ENCODE results near the gene RPL28. TPM values are rescaled to one million over a fixed set of nuclear protein-coding genes. Genes with fewer than 3 reads are reported as not detected.
"Not testable (repeated sequence)": the region's sequence is repeated elsewhere in the genome, so short reads cannot be mapped to it uniquely, and the experiment has no call there.

Gene RPL28
- total RNA-seq, 2 experiments from 2014 or later: 3,001 to 3,058 TPM

- ChIA-PET CTCF (interaction anchor here (1.1 to 1.3 kb wide), 2 partner anchors 15 to 101 kb away, joined by 3 read pairs; no protein-coding TSS in a partner anchor), POLR2A (interaction anchor here (1.2 to 8.6 kb wide), 3 partner anchors 15 to 145 kb away, joined by 3 to 217 read pairs (median 5); partner anchors contain the start of genes RPL28 and TMEM238)
- Mint-ChIP-seq H3K27me3 (no peaks in the 10 kb centered on the region), H3K27ac (no peak overlapping the region), H3K36me3 (ENCODE audit: low read depth) (peaks cover 57% of the 10 kb centered on the region), H3K9me3 (no peaks in the 10 kb centered on the region), H3K4me3 (no peak overlapping the region), H3K4me1 (ENCODE audit: low read depth) (peaks cover 33% of the 10 kb centered on the region)
- TF ChIP-seq, protein P1, sequence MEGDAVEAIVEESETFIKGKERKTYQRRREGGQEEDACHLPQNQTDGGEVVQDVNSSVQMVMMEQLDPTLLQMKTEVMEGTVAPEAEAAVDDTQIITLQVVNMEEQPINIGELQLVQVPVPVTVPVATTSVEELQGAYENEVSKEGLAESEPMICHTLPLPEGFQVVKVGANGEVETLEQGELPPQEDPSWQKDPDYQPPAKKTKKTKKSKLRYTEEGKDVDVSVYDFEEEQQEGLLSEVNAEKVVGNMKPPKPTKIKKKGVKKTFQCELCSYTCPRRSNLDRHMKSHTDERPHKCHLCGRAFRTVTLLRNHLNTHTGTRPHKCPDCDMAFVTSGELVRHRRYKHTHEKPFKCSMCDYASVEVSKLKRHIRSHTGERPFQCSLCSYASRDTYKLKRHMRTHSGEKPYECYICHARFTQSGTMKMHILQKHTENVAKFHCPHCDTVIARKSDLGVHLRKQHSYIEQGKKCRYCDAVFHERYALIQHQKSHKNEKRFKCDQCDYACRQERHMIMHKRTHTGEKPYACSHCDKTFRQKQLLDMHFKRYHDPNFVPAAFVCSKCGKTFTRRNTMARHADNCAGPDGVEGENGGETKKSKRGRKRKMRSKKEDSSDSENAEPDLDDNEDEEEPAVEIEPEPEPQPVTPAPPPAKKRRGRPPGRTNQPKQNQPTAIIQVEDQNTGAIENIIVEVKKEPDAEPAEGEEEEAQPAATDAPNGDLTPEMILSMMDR (IDR thresholded peaks at IDR 0.05): no peak
- intact Hi-C loops (cut with micrococcal nuclease): no loop called here
- DNase-seq (no peak), ATAC-seq (no peak)
These were observed 16.8 kb downstream of the RPL28 start for GRCh38 chr19:55402509-55402908.

- TF ChIP-seq, protein P1 (IDR thresholded peaks at IDR 0.05): no peak
- H3K27ac Mint-ChIP-seq: peak overlapping the region; percentile 83
- no peak for DNase-seq
- ChIA-PET CTCF (no interaction called here), POLR2A (interaction anchor here (0.7 to 8.6 kb wide), 5 partner anchors 12 to 146 kb away, joined by 3 to 217 read pairs (median 3); partner anchors contain the start of genes RPL28 and TMEM238)
- ATAC-seq: no peak
- H3K9me3 Mint-ChIP-seq: peaks cover 9% of the 10 kb centered on the region
- H3K4me3 Mint-ChIP-seq: peak overlapping the region; percentile 92
- H3K4me1 Mint-ChIP-seq (ENCODE audit: low read depth): peaks cover 26% of the 10 kb centered on the region
- no peaks in the 10 kb centered on the region for H3K27me3 Mint-ChIP-seq
- intact Hi-C loops (cut with micrococcal nuclease): no loop called here
- H3K36me3 Mint-ChIP-seq (ENCODE audit: low read depth): peaks cover 62% of the 10 kb centered on the region
These were observed 19.9 kb downstream of the RPL28 start for GRCh38 chr19:55405638-55406037.

- ATAC-seq (no peak), DNase-seq (no peak)
- no peaks in the 10 kb centered on the region for H3K27me3 Mint-ChIP-seq
- ChIA-PET POLR2A (interaction anchor here (0.7 to 8.6 kb wide), 9 partner anchors 12 to 151 kb away, joined by 3 to 217 read pairs (median 4); partner anchors contain the start of genes RPL28 and TMEM238), CTCF (no interaction called here)
- H3K36me3 Mint-ChIP-seq (ENCODE audit: low read depth): peaks cover 56% of the 10 kb centered on the region
- H3K9me3 Mint-ChIP-seq: peaks cover 9% of the 10 kb centered on the region
- peak overlapping the region; percentile 83 for H3K27ac Mint-ChIP-seq
- peak overlapping the region; percentile 92 for H3K4me3 Mint-ChIP-seq
- TF ChIP-seq, protein P1 (IDR thresholded peaks at IDR 0.05): no peak
- intact Hi-C loops (cut with micrococcal nuclease): no loop called here
- peaks cover 26% of the 10 kb centered on the region for H3K4me1 Mint-ChIP-seq (ENCODE audit: low read depth)
These were observed 20.5 kb downstream of the RPL28 start for GRCh38 chr19:55406091-55406825.

DNA sequence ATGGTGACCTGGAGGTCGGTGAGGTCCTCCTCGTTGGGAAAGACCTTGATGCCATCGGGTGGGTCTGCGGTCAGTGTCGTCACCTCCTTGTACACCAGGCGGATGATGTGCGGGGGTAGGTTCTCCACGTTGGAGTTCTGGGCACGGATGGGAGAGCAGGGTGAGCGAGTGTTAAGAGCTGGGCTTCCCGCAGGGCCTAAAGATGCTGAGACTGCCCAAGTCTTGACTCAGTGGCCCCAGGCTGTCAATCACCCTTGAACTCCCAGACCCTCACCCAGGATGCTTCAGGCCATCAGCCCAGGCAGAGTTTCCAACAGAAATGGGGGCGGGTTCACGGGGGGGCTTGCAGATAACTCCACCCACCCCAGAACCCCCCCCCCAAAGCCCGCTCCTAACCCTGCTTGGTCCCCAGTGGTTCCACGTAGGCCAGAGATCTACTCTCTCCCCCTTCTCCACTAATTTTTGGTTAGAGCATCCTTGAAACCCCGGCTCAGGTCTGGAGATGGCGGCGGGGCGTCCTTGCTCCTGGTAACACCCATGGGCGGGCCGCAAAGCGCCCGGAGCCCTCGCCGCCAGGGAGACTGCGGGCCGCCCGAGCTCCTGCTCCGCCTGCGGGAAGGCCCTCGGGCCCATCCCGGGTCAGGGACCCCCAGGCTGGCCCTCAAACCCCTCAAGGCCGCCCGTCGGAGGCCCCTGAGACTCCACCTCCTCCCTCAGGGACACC is 21.3 kb downstream of the RPL28 start:
- TF ChIP-seq, protein P1 (IDR thresholded peaks at IDR 0.05): no peak
- Mint-ChIP-seq H3K9me3 (peaks cover 9% of the 10 kb centered on the region), H3K27ac (peak overlapping the region; percentile 83), H3K27me3 (no peaks in the 10 kb centered on the region), H3K36me3 (ENCODE audit: low read depth) (peaks cover 53% of the 10 kb centered on the region), H3K4me3 (peak overlapping the region; percentile 92), H3K4me1 (ENCODE audit: low read depth) (peaks cover 26% of the 10 kb centered on the region)
- CTCF ChIA-PET: no interaction called here
- intact Hi-C loops (cut with micrococcal nuclease): no loop called here
- DNase-seq (peak; percentile 33), ATAC-seq (no peak)
- POLR2A ChIA-PET: interaction anchor here (0.6 to 8.6 kb wide), 23 partner anchors 8 to 739 kb away, joined by 3 to 217 read pairs (median 4); partner anchors contain the start of genes HSPBP1, NAT14, PPP6R1 and RPL28

- intact Hi-C loops (cut with micrococcal nuclease); DNase-seq; H3K27me3 Mint-ChIP-seq; H3K9me3 Mint-ChIP-seq; ATAC-seq; CTCF ChIA-PET: not testable (repeated sequence)
- Mint-ChIP-seq H3K27ac (peak within 1 kb of the TSS; percentile 97), H3K4me1 (ENCODE audit: low read depth) (peaks cover 26% of the 10 kb centered on the region), H3K36me3 (ENCODE audit: low read depth) (peaks cover 48% of the 10 kb centered on the region), H3K4me3 (peak within 1 kb of the TSS; percentile 92)
- POLR2A ChIA-PET: interaction anchor here (0.6 to 8.6 kb wide), 22 partner anchors 8 to 266 kb away, joined by 3 to 217 read pairs (median 4); partner anchors contain the start of genes HSPBP1, NAT14, PPP6R1 and RPL28
These were observed 21.7 kb downstream of the RPL28 start, which contains the start of gene UBE2S for GRCh38 chr19:55407550-55407799. TSS of gene UBE2S (minus strand) at chr19:55407788. CDS start at chr19:55407589, 199 bp downstream.
